HCT116 (cell line): ENCODE results near the gene PDZD8. TPM values are rescaled to one million over a fixed set of nuclear protein-coding genes. Genes with fewer than 3 reads are reported as not detected.

Source experiments
- ATAC-seq: fragments of 200-7000 bp; cut with Tn5 transposase; 2 replicates; pipeline ENCODE4 v1.9.1; 2020; ENCODE audit warnings: mild to moderate bottlenecking, moderate library complexity
- BruUV-seq: library from RNA; stranded (reverse); fragments of 400-500 nt; replicated peaks from 2 replicates; lab custom pipeline; 2021; lab: Mats Ljungman, UMichigan
- CTCF ChIA-PET: fragments of 300-600 bp; sonication (Branson Sonifier 250); formaldehyde crosslinking; loops from one replicate; lab custom pipeline; 2021; ENCODE audit warnings: antibody characterized with exemption; lab: Charles Lee
- POLR2A ChIA-PET: fragments of 300-600, 350-600 bp; sonication (Branson Sonifier 250); formaldehyde crosslinking; loops from one replicate; lab custom pipeline; 2021; ENCODE audit warnings: antibody characterized with exemption; lab: Charles Lee
- RAD21 ChIA-PET, 2 experiments: fragments of 300-600 bp; sonication (Branson Sonifier 250); formaldehyde crosslinking; loops; one replicate each; lab custom pipeline; 2023; ENCODE audit warnings: low total read pairs in 2 of 2; ENCODE audit not compliant: uncharacterized antibody in 2 of 2, unreplicated experiment in 2 of 2, low non-redundant PET in 1 of 2; lab: Charles Lee
- DNase-seq: peaks from one replicate; pipeline ENCODE4 v3.0.0-alpha.2; 2010; ENCODE audit warnings: low read depth, low spot score
- H2AFZ ChIP-seq: fragments of 200-600 bp; shearing (Covaris generic), sonication (generic); 2 replicates; pipeline ENCODE4 v1.6.1; 2017; ENCODE audit warnings: low read depth, mixed run types, mixed read lengths, antibody characterized with exemption, low read length; ENCODE audit not compliant: poor library complexity, severe bottlenecking
- H3K27ac ChIP-seq: 2 replicates; pipeline ENCODE4 v1.5.1; 2012; ENCODE audit warnings: low read depth, low read length
- H3K27me3 ChIP-seq: fragments of 200-600 bp; sonication (generic); 2 replicates; pipeline ENCODE4 v1.6.1; 2016; ENCODE audit warnings: mixed run types, low read length, mixed read lengths; ENCODE audit not compliant: insufficient read depth
- H3K36me3 ChIP-seq, 2 experiments: fragments of 200-500 bp in 1 of 2; fragments of 200-600 bp in 1 of 2; sonication (Bioruptor generic) in 1 of 2; sonication (generic) in 1 of 2; 2 replicates each; pipeline versions ENCODE4 v1.5.1 to v1.6.1; 2014 to 2016; ENCODE audit warnings: low read length in 2 of 2, inconsistent platforms in 1 of 2, mixed read lengths in 1 of 2, mixed run types in 1 of 2; ENCODE audit not compliant: insufficient read depth in 2 of 2, control insufficient read depth in 1 of 2
- H3K4me1 ChIP-seq, 2 experiments: fragments of 200-600 bp in 1 of 2; sonication (generic) in 1 of 2; 2 replicates each; pipeline versions ENCODE4 v1.5.1 to v1.6.1; 2012 to 2017; ENCODE audit warnings: low read length in 2 of 2, inconsistent platforms in 1 of 2, mild to moderate bottlenecking in 1 of 2, mixed read lengths in 1 of 2, mixed run types in 1 of 2, moderate library complexity in 1 of 2; ENCODE audit not compliant: insufficient read depth in 2 of 2, control insufficient read depth in 1 of 2
- H3K4me2 ChIP-seq: fragments of 200-600 bp; sonication (generic); 2 replicates; pipeline ENCODE4 v1.6.1; 2017; ENCODE audit warnings: mixed run types, low read length, mixed read lengths
- H3K4me3 ChIP-seq, 2 experiments: fragments of 200-600 bp in 1 of 2; sonication (generic) in 1 of 2; replicated peaks in 1 of 2; 2 replicates each; pipeline ENCODE4 v1.5.1; 2011 to 2016; ENCODE audit warnings: low read length in 2 of 2, control low read depth in 1 of 2, low read depth in 1 of 2, mild to moderate bottlenecking in 1 of 2, mixed read lengths in 1 of 2, mixed run types in 1 of 2
- H3K79me2 ChIP-seq: fragments of 200-600 bp; sonication (generic); 2 replicates; pipeline ENCODE4 v1.6.1; 2017; ENCODE audit warnings: mild to moderate bottlenecking, mixed run types, low read length, moderate library complexity, mixed read lengths; ENCODE audit not compliant: insufficient read depth
- H3K9ac ChIP-seq: fragments of 200-600 bp; sonication (generic); 2 replicates; pipeline ENCODE4 v1.6.1; 2016; ENCODE audit warnings: low read length, mixed read lengths
- H3K9me2 ChIP-seq: fragments of 200-600 bp; sonication (generic), shearing (Covaris generic); 2 replicates; pipeline ENCODE4 v1.6.1; 2017; ENCODE audit warnings: mixed run types, mild to moderate bottlenecking, moderate library complexity; ENCODE audit not compliant: insufficient read depth
- H3K9me3 ChIP-seq, 2 experiments: fragments of 200-500 bp in 1 of 2; fragments of 200-600 bp in 1 of 2; sonication (Bioruptor generic) in 1 of 2; sonication (generic) in 1 of 2; 2 replicates each; pipeline ENCODE4 v1.6.1; 2014 to 2017; ENCODE audit warnings: low read length in 2 of 2, mixed read lengths in 2 of 2, inconsistent platforms in 1 of 2, low read depth in 1 of 2, mild to moderate bottlenecking in 1 of 2, mixed run types in 1 of 2, moderate library complexity in 1 of 2; ENCODE audit not compliant: control insufficient read depth in 1 of 2, insufficient read depth in 1 of 2
- H4K20me1 ChIP-seq: fragments of 200-600 bp; sonication (generic), shearing (Covaris generic); 2 replicates; pipeline ENCODE4 v1.6.1; 2017; ENCODE audit warnings: mixed run types, mild to moderate bottlenecking, moderate library complexity; ENCODE audit not compliant: insufficient read depth
- ATF3 ChIP-seq: IDR thresholded peaks from 2 replicates; pipeline ENCODE4 v1.6.1; 2012
- CBX3 ChIP-seq: IDR thresholded peaks from 2 replicates; pipeline ENCODE4 v1.6.1; 2012; ENCODE audit warnings: low read depth
- CEBPB ChIP-seq: IDR thresholded peaks from 2 replicates; pipeline ENCODE4 v1.6.1; 2012; ENCODE audit warnings: low read depth
- CTCF ChIP-seq, 3 experiments: fragments of 200-600 bp in 1 of 3; sonication (generic) in 1 of 3; IDR thresholded peaks in 2 of 3; conservative IDR thresholded peaks in 1 of 3; 2 replicates each; pipeline ENCODE4 v1.5.1; 2012 to 2017; ENCODE audit warnings: low read depth in 2 of 3, low read length in 2 of 3, antibody characterized with exemption in 1 of 3, borderline replicate concordance in 1 of 3, control low read depth in 1 of 3, mild to moderate bottlenecking in 1 of 3, mixed read lengths in 1 of 3, mixed run types in 1 of 3, moderate library complexity in 1 of 3; ENCODE audit not compliant: insufficient read depth in 1 of 3
- EGR1 ChIP-seq: IDR thresholded peaks from 2 replicates; pipeline ENCODE4 v1.6.1; 2012; ENCODE audit warnings: low read depth
- ELF1 ChIP-seq: IDR thresholded peaks from 2 replicates; pipeline ENCODE4 v1.6.1; 2012; ENCODE audit warnings: low read depth, borderline replicate concordance
- EZH2 ChIP-seq: fragments of 200-600 bp; sonication (generic); IDR thresholded peaks from 2 replicates; pipeline ENCODE4 v1.6.1; 2017; ENCODE audit warnings: antibody characterized with exemption, mixed run types
- EZH2phosphoT487 ChIP-seq: fragments of 200-600 bp; IDR thresholded peaks from 2 replicates; pipeline ENCODE4 v1.6.1; 2018; ENCODE audit warnings: antibody characterized with exemption, borderline replicate concordance
- JUND ChIP-seq: IDR thresholded peaks from 2 replicates; pipeline ENCODE4 v1.6.1; 2012
- MAX ChIP-seq: IDR thresholded peaks from 2 replicates; pipeline ENCODE4 v1.6.1; 2012
- RAD21 ChIP-seq: IDR thresholded peaks from 2 replicates; pipeline ENCODE4 v1.6.1; 2012; ENCODE audit warnings: low read depth, mild to moderate bottlenecking
- REST ChIP-seq: IDR thresholded peaks from 2 replicates; pipeline ENCODE4 v1.6.1; 2012; ENCODE audit warnings: low read depth
- SIN3A ChIP-seq: IDR thresholded peaks from 2 replicates; pipeline ENCODE4 v1.6.1; 2012; ENCODE audit warnings: low read depth
- SP1 ChIP-seq: IDR thresholded peaks from 2 replicates; pipeline ENCODE4 v1.6.1; 2012; ENCODE audit warnings: low read depth
- SRF ChIP-seq: IDR thresholded peaks from 2 replicates; pipeline ENCODE4 v1.6.1; 2012; ENCODE audit warnings: low read depth
- TCF7L2 ChIP-seq: IDR thresholded peaks from 2 replicates; pipeline ENCODE4 v1.7.0; 2011; ENCODE audit warnings: borderline replicate concordance, inconsistent platforms; ENCODE audit not compliant: insufficient read depth, insufficient read length; ENCODE audit errors: extremely low read depth
- YY1 ChIP-seq: IDR thresholded peaks from 2 replicates; pipeline ENCODE4 v1.6.1; 2011; ENCODE audit warnings: low read length, low read depth, moderate library complexity, mild to moderate bottlenecking; ENCODE audit not compliant: insufficient replicate concordance; ENCODE audit errors: extremely low read depth
- ZBTB33 ChIP-seq: IDR thresholded peaks from 2 replicates; pipeline ENCODE4 v1.6.1; 2011; ENCODE audit warnings: mild to moderate bottlenecking, low read length, moderate library complexity; ENCODE audit not compliant: insufficient replicate concordance; ENCODE audit errors: extremely low read depth
- ZNF274 ChIP-seq: fragments of 200-500 bp; sonication (Bioruptor generic); IDR thresholded peaks from 2 replicates; pipeline ENCODE4 v1.6.1; 2014; ENCODE audit warnings: mild to moderate bottlenecking, low read depth, low read length, inconsistent platforms
- intact Hi-C: fragments of 100-400 bp; cut with micrococcal nuclease; formaldehyde crosslinking; loops from 2 replicates; pipeline ENCODE4 v1.10.0; 2022
- total RNA-seq: library from RNA; stranded (reverse); gene quantifications from one replicate; pipeline ENCODE4 v1.2.1, GENCODE V29; 2021; ENCODE audit not compliant: unreplicated experiment

The PDZD8 gene
- total RNA-seq, 1 experiment from 2014 or later, result 61.7 TPM

GRCh38 chr10:117346574-117346973 is 28.7 kb downstream of the PDZD8 start:
- no peak for ATAC-seq
- no peak for DNase-seq
- H3K27me3 ChIP-seq, result no peaks in the 10 kb centered on the region
- H3K4me3 ChIP-seq, result no peak overlapping the region
- H3K9me3 ChIP-seq, result no peaks in the 10 kb centered on the region
- no peak overlapping the region for H3K4me2 ChIP-seq
- no peak overlapping the region for H2AFZ ChIP-seq
- CTCF ChIA-PET, result interaction anchor here (0.8 kb wide), 1 partner anchor 28 kb away, joined by 3 read pairs; no protein-coding TSS in a partner anchor
- H4K20me1 ChIP-seq, result peaks cover 17% of the 10 kb centered on the region; the same call in 1 of the 2 replicates
- H3K36me3 ChIP-seq, result no peaks in the 10 kb centered on the region
- H3K9ac ChIP-seq, result no peak overlapping the region
- no TSS peak for BruUV-seq
- H3K9me2 ChIP-seq, result no peaks in the 10 kb centered on the region
- H3K4me1 ChIP-seq, result peaks cover 38% of the 10 kb centered on the region in 2 experiments
- H3K27ac ChIP-seq, result no peak overlapping the region
- RAD21 ChIA-PET, result no interaction called here
- peaks cover 96% of the 10 kb centered on the region for H3K79me2 ChIP-seq
- TF ChIP-seq SIN3A (no peak), ZBTB33 (no peak), ZNF274 (no peak), JUND (no peak), YY1 (no peak), EZH2 (no peak), MAX (no peak), SRF (no peak), CBX3 (no peak), EZH2phosphoT487 (no peak), RAD21 (no peak), CTCF (IDR thresholded peaks at IDR 0.05 in 2 of 3, conservative IDR thresholded peaks at IDR 0.05 in 1 of 3; ENCODE audit: borderline replicate concordance in 1 of 3, insufficient read depth in 1 of 3, low read depth in 2 of 3, low read length in 2 of 3) (no peak), CEBPB (no peak), ATF3 (no peak), ELF1 (no peak), TCF7L2 (no peak), EGR1 (no peak), SP1 (no peak), REST (no peak)
- POLR2A ChIA-PET, result no interaction called here
- intact Hi-C loops, result no loop called here
